NCI-H187 treated with DMSO at 0.1 percent for 48 hours (cell line): ENCODE data around the gene TUBGCP2.

Experiments
- DNase-seq: peaks from one replicate; lab custom pipeline; 2025; lab: John Stamatoyannopoulos, UW

Gene TUBGCP2, protein sequence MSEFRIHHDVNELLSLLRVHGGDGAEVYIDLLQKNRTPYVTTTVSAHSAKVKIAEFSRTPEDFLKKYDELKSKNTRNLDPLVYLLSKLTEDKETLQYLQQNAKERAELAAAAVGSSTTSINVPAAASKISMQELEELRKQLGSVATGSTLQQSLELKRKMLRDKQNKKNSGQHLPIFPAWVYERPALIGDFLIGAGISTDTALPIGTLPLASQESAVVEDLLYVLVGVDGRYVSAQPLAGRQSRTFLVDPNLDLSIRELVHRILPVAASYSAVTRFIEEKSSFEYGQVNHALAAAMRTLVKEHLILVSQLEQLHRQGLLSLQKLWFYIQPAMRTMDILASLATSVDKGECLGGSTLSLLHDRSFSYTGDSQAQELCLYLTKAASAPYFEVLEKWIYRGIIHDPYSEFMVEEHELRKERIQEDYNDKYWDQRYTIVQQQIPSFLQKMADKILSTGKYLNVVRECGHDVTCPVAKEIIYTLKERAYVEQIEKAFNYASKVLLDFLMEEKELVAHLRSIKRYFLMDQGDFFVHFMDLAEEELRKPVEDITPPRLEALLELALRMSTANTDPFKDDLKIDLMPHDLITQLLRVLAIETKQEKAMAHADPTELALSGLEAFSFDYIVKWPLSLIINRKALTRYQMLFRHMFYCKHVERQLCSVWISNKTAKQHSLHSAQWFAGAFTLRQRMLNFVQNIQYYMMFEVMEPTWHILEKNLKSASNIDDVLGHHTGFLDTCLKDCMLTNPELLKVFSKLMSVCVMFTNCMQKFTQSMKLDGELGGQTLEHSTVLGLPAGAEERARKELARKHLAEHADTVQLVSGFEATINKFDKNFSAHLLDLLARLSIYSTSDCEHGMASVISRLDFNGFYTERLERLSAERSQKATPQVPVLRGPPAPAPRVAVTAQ

GRCh38 chr10:133308421-133309099 lies at the start of gene TUBGCP2, which contains the start of gene ZNF511:
Gene TUBGCP2, minus strand, starts transcription at chr10:133308872. Its CDS starts 5,931 bp downstream, at chr10:133302941.
Gene ZNF511, plus strand, starts transcription at chr10:133308914. Its CDS starts 30 bp downstream, at chr10:133308944.
- no peak for DNase-seq

- DNase-seq, result no peak
Observed at GRCh38 chr10:133357285-133358161, 48.9 kb upstream of the TUBGCP2 start, which contains the start of gene FUOM. Gene FUOM, minus strand, starts transcription at chr10:133358019. Its CDS starts 12 bp downstream, at chr10:133358007.

DNA sequence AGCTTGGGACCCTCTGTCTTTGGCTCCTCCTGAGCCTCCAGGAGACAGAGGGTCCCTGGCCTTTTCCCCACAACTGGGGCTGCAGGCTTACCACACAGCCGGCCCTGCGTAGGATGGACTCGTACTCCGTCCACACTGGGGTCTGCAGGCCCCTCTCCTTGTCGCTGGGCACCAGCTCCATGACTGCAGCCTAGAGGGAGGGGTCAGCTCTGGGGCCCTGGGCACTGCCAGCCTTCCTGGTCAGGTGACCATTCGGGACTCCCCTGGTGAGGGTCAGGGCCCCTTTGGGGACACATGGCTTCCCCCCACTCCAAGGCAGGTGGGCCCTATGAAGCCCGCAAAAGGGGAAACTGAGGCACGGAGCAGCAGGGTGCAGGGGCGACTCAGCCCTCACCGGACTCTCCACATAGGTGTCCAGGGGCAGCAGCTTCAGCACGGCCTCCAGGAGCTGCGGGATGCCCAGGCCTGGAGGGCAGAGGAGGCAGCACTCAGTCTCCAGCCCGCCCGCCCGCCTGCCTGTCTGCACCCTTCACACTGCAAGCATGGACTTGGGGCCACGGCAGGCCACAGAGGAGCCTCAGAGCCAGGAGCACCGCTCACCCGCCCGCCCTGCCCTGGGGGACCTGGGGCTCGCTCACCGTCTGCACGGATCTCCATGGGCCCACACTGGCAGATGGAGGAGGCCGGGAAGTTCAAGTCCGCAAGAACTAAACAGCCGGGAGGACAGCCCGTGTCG lies 48.0 kb upstream of the TUBGCP2 start:
- no peak for DNase-seq

GRCh38 chr10:133355991-133356390 lies 47.3 kb upstream of the TUBGCP2 start:
- DNase-seq, result no peak

DNA sequence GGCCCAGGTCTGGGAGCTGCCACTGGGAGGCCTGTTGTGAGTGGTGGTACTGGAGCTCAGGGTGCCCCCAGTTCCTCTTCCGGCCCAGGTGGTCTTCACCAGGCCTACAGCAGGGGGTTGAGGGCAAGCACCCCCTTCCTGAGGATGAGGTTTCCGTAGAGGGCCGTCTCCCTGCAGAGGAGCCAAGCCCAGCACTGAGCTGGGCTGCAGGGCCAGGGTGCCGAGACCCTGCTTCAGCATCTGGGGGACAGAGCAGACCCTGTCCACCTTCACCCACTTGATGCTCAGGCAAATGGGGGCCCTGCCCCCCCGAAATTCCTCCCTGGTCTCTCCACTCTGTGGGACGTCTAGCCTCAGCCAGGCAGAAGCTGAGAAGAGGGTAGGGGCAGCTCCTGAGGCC lies 46.6 kb upstream of the TUBGCP2 start:
- no peak for DNase-seq

GRCh38 chr10:133354672-133355240 lies 46.1 kb upstream of the TUBGCP2 start:
- no peak for DNase-seq

- DNase-seq, result no peak
Observed at GRCh38 chr10:133353988-133354605, 45.4 kb upstream of the TUBGCP2 start.

GRCh38 chr10:133353202-133353959 lies 44.7 kb upstream of the TUBGCP2 start:
- no peak for DNase-seq

GRCh38 chr10:133351408-133352318 lies 43.0 kb upstream of the TUBGCP2 start:
- no peak for DNase-seq

GRCh38 chr10:133350950-133351329 lies 42.3 kb upstream of the TUBGCP2 start:
- DNase-seq, result no peak

DNA sequence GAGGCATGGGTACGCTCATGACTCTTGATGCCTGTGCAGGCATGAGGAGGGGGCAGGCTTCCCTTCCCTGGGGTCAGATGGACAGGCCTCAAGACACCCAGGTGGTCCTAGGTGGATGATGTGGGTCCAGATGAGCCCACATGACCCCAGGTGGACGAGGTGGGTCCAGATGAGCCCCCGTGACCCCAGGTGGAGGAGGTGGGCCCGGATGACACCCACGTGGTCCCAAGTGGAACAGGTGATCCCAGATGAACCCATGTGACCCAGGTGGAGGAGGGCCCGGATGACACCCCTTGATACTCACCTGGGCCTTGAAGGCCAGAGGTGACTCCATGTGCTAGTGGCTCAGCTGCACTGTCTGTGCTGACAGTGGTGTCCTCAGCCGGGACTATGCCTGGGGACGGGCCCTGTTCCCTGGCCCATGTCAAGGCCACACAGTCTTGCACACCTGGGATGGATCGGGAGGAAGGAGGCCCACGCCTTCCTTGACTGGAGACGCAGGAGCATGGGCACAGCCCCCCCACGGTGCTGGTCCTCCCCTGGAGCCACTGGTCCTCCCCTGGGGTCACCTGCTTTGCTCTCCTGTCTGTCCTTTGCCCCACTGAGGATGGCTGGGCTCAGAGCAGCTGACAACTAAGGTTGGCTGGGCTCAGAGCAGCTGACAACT lies 41.7 kb upstream of the TUBGCP2 start:
- no peak for DNase-seq

DNA sequence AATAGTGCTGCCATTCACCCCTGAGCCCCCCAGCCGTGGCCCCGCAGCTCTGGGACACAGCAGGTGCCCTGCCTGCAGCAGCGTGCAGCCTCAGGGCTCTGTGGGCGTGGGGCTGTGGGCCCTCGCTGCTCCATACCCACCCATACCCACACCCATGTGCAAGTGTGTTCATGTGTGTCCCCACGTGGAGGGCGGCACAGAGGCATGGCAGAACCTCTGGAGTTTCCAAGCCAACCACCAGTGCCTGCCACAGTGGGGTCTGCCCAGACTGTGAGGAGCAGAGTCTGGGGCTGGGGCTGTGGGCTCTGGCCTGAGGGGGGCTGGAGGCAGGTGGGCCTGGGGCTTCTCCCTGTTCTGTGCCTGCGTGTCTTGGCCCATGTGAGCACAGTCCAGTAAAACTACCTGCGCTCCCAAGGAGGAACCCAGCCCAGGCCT lies 40.9 kb upstream of the TUBGCP2 start:
- DNase-seq, result no peak

- DNase-seq, result no peak
Observed at GRCh38 chr10:133349160-133349568, 40.5 kb upstream of the TUBGCP2 start.

DNA sequence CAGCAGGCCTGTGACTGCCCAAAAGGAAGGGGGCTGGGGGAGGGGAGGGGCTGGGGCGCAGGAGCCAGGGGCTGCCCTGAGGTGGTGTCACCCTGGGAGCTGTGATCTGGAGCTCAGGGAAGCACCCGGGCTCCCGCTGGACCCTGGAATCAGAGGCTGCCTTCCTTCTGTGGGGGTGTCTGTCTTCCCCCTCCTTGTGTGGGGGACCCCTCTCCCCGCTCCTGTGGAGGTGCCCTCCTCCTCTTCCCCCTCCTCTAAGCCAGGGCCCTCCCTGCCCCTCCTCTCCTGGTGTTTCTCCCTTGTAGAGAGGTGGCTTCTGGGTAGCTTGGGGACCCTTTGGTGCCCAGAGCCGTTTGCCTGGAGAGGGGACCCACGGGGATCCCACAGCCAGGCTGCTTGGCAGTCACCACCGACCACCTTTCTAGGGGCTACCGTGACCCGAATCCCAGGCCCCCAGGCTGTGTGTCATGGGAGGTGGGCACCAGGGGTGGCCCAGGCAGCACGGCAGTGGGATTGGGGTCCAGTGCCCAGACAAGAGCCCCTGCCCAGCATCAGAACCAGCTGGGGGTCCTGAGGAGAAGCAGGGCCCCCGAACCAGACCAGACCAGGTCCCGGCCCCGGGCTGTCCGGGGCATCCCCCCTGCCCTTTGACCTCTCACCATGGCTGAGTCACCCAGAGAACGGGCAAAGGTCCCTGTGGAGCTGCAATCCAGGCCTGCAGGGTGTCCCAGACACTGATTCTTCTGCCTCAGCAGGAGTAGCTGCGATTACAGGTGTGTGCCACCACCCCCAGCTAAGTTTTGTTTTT lies 39.2 kb upstream of the TUBGCP2 start:
- DNase-seq, result no peak

DNA sequence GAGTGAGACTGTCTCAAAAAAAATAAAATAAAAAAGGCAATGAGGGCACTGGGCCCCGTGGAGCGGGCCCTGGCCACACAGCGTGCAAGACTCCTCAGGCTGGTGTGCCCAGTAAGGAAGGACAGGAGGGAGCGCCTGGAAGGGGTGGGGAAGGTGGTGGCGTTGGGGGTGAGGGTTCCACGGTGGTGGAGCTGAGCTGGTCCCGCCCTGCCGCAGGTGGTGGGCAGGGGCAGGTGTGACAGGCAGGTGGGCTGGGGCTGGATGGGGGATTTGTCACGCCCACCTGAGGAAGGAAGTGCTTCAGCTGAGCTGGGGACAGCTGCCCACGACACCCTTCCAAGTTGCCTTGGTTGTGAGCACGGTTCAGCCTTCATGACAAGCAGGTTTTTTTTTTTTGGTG lies 37.7 kb upstream of the TUBGCP2 start:
- DNase-seq, result no peak

GRCh38 chr10:133344236-133344635 lies 35.6 kb upstream of the TUBGCP2 start:
- no peak for DNase-seq
